Measurements from ENCODE around the gene EPN2.

EPN2 gene

GRCh38 chr17:19296786-19297778, 59.9 kb downstream of the EPN2 start:
- no peak for DNase-seq

- DNase-seq, result no peak
These were observed 61.5 kb downstream of the EPN2 start for GRCh38 chr17:19298569-19299213.

DNA sequence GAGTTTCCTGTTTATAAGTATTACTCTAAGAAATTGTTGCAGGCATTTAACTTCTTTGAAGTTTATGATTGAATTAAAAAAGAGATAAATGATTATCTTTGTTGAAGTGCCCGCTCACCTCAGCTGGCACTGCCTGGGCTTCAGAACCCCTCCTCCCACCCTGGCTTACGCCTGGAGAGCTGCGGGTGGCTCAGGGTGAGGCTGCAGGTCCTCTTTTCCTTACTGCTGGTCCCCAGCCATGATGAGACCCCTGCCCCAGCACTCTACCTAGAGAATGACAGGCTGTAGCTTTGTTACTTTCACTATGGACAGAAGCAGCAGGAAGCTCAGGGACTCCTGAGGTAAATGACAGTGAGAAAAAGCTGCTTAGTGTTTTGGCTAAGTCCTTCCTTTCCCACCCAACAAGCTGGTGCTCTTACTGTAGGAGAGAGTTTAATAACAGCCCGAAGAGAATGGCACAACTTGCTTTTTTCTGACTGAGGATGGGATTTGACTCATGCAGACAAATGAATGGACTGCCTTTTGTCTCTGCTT, 62.1 kb downstream of the EPN2 start:
- DNase-seq, result no peak

DNA sequence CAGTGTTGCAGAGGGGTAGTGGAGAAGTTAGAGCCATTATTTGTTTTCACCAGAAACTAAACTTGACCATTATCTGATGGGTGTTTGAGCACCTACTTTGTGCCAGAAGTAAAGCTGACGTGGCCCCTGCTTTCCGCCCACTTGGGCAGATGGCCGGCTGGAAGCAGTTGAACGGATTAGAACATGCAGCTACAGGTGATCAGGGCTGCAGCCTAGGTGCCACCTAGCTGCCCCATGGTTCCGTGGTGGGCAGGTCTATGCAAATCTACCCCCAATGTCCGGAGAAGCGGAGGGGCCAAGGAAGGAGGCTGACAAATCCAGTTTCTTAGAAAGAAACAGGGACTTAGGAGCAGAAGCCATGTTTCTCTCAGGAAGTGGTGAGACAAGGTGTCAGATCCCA, 62.7 kb downstream of the EPN2 start:
- DNase-seq, result no peak

DNA sequence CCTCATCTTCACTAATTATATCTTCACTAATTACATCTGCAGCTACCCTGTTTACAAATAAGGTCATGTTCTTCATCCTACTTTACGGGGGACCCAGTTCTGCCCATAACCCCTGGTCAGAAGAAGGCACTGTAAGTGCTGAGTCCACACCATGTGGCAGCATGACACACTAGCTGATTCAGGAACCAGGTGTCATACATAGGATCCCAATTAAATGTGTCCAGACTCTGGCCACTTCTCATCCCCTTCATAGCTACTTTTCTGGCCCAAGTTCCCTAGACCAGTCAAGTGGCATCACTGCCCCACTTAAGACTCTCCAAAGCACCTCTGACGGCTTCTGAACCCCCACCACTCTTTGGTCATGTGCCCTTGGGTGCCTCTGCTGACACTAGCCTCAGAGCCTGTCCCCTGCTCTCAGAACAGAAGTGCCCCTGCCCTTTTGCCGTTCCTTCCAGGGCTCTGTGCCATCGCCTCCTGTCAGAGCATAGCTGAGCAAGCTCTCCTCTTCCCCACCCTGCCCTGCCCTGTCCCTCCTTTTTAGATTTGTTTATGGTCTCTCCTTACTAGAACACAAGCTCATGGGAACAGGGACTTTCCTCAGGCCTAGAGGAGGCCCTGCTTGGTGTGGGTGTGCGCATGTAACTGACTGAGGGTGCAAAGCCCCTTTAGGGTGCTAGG, 64.2 kb downstream of the EPN2 start:
- no peak for DNase-seq

DNA sequence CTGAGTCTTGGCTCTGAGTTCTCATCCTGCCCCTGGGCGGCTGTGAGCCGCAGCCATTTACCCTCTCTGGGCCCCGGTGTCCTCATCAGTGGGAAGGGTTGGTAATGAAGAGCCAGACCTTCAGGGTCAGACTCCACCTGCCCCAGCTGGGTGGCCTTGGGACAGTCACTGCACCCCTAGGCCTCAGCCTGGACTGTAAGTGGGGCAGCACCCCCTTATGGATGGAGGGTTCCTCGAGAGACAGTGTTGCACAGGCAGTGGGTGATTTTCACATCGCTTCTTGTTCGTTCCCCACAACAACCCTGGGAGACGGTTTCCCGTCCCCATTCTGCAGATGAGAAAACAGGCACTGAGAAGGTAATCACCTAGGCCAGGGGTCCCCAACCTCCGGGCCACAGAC, 64.8 kb downstream of the EPN2 start:
- DNase-seq, result no peak

- DNase-seq, result no peak
These were observed 65.7 kb downstream of the EPN2 start for GRCh38 chr17:19302791-19303331.

- no peak for DNase-seq
These were observed 66.2 kb downstream of the EPN2 start for GRCh38 chr17:19303367-19303776.

- peak; percentile 40 for DNase-seq
These were observed 67.0 kb downstream of the EPN2 start for GRCh38 chr17:19304209-19304608.

DNA sequence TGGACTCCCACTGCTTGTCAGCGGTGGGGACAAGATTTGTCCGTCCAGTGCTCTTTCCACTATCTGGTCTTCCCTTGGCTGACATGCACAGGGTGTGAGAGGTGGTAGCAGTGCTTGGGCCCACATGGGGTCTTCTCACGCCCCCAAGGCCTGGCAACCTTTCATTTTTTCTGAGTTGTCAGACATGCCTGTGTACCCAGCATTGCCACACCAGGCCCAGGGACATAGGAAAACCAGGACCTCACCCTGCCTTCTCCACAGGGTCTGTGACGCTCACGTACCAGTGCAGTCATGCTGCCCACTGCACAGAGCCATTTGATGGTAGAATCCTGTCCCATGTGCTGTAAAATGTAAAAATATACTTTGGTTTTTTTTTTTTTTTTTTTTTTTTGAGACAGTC, 67.6 kb downstream of the EPN2 start:
- DNase-seq, result no peak

DNA sequence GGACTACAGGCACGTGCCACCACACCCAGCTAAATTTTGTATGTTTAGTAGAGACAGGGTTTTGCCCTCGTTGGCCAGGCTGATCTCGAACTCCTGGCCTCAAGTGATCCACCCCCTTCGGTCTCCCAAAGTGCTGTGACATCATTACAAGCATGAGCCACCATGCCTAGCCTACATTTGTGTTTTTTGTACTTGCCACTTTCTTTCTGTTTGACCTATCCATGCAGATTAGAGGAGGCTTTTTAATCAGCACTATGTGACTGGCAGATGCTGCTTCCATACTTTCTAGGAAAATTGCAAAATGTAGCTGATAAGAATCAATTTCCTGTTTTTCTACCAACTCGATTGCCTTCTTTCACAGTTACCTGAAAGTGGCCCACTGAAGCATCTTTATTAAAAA, 68.1 kb downstream of the EPN2 start:
- DNase-seq, result no peak

DNA sequence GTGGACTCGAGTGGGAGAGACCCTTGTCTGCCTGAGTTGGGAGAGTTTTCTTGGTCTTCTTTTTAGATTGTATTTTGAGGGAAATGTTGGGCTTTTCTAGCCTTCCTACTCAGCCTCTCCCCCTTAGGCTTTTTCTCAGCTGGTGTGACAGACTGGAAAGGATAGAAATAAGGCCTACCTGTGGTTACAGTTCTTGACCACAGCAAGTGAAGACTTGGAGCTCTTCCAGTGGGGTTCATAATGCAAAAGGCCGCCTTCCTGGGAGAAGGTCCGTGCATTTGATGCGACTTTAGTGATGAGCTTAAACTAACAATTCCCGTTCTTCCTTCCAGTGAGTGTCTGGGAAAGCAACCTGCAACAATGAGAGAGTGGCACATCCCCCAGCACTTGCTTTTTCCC, 68.6 kb downstream of the EPN2 start:
- DNase-seq, result no peak

- no peak for DNase-seq
These were observed 69.3 kb downstream of the EPN2 start for GRCh38 chr17:19306160-19307111.

DNA sequence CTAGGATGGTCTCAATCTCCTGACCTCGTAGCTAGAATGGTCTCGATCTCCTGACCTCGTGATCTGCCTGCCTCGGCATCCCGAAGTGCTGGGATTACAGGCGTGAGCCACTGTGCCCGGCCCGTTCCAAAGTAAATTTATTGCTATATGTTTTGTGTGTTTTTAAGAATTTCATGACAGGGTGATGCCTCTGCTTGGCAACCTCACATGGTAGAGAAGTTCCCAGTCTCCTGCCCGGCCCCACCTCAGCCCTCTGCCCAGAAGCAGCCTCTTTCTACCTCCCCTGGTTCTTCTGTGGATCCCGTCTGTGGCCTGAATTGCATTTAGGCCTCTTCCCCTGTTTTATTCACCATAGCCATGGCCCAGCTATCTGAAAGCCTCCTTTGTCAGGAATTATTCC, 70.4 kb downstream of the EPN2 start:
- no peak for DNase-seq

- no peak for DNase-seq
These were observed 71.2 kb downstream of the EPN2 start for GRCh38 chr17:19308398-19308797.

DNA sequence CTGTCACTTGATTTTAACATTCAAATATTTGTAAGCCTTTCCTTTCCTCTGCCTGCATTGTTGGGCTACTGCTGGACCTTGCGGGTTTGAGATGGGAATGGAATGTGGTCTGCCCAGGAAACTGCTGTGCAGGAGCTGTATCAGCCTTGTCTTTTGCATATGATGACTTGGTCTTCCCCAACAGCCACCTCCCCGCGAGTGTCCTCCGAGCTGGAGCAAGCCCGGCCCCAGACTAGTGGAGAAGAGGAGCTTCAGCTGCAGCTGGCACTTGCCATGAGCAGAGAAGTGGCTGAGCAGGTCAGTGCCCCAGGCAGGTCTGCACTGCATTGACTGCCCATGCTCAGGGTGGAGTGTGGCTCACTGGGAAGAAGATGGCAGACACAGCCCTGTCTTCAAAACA, 72.5 kb downstream of the EPN2 start:
- no peak for DNase-seq

DNA sequence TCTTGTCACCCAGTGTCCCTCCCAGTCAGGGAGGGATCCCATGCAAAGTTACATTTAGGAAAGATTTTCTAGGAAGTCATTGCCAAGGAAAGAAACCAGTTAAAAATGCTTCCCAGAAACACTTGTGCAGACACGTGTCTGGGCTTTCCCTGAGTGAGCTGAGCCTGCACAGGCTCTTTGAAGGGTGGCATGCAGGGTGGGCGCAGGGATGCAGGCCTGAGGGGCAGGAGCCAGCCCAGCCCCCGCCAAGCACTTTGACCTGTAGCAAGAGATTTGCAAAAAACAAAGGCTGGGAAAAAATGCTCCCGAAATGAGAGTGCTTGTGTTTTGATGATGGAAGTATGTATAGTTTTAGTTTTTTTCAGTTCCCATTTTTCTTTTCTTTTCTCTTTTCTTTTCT, 73.0 kb downstream of the EPN2 start:
- no peak for DNase-seq

- DNase-seq, result no peak
These were observed 73.8 kb downstream of the EPN2 start for GRCh38 chr17:19311016-19311415.

GRCh38 chr17:19311421-19312215, 74.5 kb downstream of the EPN2 start:
- peak; percentile 24 for DNase-seq

GRCh38 chr17:19312406-19312805, 75.2 kb downstream of the EPN2 start:
- no peak for DNase-seq
